ENCODE data around the gene RHBDD1.

RHBDD1 gene

DNA sequence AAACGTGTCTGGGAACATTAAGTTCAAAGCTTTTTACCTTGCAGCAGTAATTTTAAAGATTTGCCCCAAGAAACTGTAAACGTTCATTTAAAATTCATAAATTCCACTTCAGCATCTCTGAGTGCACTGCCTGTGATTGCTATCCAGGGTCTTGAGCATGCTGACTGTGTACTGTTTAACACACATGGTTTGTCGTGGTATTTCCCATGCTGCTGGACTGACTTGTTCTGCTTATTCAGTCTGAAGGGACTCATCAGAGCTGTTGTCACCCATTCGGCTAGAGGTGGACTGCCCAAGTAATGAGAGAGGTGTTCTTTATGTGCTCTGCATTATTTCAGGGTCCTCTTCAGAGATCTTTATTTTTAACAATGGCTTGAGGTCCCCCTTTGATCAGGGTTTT lies 53.1 kb downstream of the RHBDD1 start:
- DNase-seq = no peak

DNA sequence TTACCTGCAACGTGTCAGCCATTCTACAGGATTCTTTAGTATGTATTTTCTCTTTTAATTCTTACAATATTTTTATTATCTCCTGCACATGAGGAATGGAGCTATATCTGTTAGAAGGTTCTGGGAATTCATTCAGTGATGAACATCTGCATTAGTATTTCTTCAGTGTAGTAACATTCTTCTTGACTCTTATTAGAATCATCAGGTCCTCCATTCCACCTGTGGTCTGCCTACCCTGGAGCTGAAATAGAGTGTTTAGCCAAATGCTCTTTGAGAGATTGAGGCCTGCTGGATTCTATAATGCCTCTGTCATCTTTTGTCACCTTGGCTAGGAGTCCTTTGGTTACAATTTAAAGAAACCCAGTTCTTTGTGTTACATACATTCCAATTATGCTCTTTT lies 54.4 kb downstream of the RHBDD1 start:
- no peak for DNase-seq

- DNase-seq = no peak
Measured at GRCh38 chr2:226891780-226892590, 56.1 kb downstream of the RHBDD1 start.

DNA sequence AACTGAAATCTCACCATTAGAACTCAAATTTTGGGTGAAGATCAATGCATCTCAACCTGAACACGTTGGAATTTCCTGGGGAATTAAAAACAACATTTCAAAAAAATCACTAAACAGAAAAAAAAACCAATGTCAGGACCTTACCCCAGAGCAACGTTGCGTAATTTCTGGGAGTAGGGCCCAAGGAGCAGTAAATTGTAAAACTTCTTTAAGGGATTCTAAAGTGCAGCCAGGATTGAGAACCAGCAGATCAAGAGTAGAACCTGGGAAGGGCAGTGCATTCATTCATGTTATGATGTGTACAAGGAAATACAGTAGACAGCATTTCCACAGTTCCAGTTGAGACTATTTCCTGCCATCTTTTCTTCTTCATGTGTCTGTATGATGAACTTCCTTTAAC lies 56.9 kb downstream of the RHBDD1 start:
- no peak for DNase-seq

DNA sequence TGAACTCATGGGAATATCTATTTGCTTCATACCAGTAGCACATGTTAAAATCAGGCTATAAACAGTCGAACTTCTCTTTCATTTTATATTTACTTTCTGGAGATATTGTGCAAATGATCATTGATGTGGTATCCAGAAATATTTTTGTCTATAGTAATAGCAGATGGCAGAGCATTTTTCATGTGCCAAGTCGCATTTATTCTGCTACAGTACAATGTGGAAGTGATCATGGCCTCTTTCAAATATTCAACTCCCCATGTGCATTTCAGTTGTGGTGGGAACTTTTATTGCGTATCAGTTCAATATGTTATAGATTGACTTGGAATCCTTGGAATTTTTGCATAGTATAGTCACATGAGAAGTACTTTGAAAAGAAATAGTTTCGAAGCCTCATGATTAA lies 57.4 kb downstream of the RHBDD1 start:
- no peak for DNase-seq

- no peak for DNase-seq
Measured at GRCh38 chr2:226894752-226895151, 58.9 kb downstream of the RHBDD1 start.

DNA sequence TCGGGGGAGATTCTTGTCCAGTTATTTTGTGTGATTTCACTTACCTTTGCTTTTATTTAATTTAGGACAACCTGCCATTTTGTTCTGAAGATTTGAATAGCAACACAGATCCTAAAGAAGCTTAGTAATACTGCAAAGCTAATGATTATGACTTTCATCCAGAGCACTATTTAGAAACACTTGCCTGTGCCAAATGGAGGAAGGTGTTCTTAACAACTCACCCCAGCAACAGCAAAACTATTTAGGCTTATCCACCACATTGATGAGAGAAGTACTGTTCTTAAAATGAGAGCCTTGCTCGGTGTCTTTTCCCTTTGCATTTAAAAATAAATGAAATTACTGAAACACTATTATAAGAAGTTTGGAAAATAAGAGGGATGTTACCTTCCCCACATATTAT lies 59.7 kb downstream of the RHBDD1 start:
- no peak for DNase-seq

DNA sequence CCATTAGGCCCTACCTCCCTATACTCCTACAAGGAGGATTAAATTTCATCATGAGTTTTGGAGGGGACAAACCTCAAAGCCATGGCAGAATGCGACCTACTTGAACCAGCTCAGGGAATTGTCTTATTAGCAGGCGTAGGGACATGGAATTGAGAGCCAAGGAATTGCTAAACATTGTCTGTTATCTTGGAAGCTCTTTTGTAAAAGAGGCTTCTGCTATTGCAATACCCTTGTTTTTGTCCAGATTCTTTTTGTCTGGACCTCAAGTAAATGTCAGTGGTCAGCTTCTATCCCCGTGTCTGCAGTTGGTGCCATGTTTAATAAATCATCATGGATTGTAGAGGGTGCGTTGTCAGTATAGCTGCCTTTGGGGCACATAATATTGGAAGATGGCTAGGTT lies 62.3 kb downstream of the RHBDD1 start:
- DNase-seq = no peak

DNA sequence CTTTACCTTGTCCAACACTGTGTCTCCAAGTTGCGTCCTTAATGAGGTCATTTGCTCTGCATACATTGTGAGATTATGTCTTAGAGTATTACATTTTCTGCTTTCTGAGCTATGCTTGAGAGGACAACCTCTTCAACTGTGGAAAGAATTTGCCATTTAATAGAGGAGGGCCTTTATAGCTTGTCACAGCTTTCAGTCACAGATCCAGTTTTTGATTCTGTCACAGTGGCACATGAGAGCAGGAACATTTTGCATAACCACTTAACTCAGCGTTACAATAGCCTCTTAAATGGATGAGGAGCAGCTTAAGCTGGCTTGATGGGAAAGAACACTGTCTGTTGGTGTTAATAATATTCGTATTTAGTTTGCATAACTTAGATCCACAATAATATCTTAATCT lies 63.0 kb downstream of the RHBDD1 start:
- no peak for DNase-seq

DNA sequence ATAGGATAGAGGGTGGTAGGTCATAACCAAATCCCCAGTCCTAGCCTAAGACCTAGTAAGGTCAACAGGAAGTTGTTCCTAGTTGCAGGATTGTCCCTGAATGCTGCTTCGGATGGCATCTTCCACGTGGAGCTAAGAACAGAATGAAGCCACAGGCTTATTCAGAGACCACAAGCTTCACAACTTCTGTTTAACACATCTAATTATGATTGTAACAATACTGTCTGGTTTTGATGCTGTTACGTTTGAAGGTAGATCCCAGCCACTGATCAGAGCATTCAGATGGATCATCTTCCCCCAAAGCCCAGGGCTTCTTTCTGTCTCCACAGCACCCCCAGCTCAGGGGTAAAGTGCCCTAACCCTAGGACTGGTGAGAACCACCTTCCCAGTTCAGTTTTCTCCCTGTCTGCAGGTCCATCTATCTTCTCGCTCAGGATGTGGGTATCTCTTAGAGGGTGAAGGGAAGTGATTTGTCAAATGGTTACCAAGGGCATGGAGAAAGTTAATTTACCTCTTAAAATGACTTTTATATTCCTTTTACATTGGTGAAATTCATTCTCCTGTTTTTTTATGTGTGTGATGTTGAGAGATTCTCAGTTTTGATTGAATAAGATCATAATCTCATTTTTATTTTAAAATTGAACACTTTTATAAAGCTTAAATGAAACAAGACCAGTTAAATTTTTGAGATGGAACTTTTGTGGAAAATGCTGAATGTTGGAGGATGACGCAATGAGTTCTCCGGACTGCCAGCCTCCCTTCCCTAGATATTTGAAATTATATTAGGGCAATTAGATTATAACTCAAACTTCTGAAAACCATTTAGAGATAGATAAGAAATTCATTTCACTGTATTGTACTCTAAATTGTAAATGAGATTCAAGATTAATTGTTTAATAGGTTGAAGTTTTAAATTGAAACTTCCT lies 66.5 kb downstream of the RHBDD1 start:
- DNase-seq = no peak

DNA sequence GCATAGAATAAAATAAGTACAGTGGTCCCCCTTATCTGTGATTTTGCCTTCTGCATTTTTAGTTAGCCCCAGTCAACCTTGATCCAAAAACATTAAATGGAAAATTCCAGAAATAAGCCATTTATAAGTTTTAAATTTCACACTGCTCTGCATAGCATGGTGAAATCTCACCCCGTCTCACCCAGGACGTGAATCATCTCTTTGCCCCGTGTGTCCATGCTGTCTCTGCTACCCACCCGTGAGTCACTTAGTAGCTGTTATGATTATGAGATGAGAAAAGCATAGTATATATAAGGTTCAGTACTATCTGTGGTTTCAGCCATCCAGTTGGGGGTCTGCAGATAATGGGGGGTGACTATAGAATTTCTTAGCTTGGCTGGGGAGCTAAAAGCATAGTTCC lies 67.3 kb downstream of the RHBDD1 start:
- DNase-seq = no peak

DNA sequence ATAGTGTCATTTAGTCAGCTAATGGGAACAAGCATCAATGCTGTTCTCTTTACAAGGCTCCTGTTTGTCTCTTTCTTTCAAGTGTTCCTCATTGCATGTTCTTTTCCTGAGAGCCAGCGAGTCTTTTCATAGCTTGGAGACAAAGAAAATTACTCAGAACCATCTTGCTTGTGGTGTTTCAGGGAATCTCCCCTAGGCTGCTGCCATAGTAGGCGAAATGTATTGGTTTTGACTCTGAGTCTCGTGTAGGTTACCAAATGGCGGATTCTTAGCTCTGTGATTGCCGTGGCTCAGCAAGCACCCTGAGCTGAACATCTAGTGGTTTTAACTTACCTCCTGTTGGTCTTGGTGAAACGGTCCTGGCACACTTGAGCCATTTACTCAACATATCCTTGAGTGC lies 68.7 kb downstream of the RHBDD1 start:
- no peak for DNase-seq

- DNase-seq = no peak
Measured at GRCh38 chr2:226905718-226906117, 69.9 kb downstream of the RHBDD1 start.

GRCh38 chr2:226906163-226906693 lies 70.4 kb downstream of the RHBDD1 start:
- DNase-seq = no peak

DNA sequence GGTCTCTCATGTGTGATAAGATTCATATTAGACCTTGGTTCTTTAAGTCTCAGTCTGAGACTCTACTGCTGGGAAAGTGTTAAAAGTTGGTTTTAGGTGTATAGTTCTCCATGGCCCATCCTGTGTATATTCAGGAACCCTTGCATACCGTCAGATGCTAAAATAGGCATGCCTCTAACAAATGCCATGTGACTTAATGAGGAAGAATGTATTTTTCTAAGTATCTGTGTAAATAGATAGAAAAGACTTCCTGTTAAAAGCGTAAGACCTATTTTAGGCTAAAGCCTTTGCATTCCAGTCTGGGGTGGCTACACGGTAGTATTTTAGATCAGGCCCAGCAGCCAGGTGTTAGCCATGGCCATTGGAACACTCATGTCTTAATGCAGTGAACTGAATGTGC lies 73.3 kb downstream of the RHBDD1 start:
- no peak for DNase-seq

DNA sequence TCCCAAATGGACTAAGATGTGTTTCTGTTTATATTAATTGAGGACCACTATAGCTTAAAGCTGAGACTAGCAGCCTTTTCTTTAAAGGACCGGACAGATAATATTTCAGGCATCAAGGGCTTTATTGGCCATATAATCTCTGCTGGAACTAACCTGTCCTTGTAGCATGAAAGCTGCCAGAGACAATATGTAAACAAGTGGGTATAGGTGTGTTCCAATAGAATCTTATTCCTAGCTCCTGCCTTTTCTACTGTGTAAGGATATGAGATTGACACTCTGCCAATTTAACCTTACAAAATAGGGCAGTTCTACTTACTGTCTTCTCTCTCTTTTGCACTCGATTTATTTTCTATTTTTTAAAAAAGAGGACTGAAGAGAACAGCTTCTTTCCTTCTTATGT lies 74.0 kb downstream of the RHBDD1 start:
- DNase-seq = no peak

- no peak for DNase-seq
Measured at GRCh38 chr2:226910384-226910783, 74.5 kb downstream of the RHBDD1 start.

GRCh38 chr2:226911932-226912331 lies 76.1 kb downstream of the RHBDD1 start:
- no peak for DNase-seq

DNA sequence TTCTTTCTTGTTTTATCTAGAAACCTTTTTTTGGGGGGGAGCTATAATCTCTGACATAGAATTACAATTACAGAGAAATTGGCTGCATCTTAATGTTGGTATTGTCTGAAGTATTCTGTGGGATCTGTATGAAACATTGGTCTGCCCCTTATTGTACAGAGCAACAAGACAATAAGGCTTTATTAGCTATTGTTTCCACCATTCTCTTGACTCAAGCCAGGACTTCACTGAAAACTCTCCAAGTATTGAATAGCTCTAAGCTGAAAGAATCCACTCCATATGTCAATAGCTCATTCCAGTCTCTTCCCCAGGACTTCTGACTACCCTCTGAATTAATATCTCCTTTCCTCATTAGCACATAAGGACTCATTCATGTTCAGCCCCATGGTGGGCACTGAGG lies 77.8 kb downstream of the RHBDD1 start:
- DNase-seq = no peak

GRCh38 chr2:226915846-226916360 lies 80.0 kb downstream of the RHBDD1 start:
- no peak for DNase-seq

DNA sequence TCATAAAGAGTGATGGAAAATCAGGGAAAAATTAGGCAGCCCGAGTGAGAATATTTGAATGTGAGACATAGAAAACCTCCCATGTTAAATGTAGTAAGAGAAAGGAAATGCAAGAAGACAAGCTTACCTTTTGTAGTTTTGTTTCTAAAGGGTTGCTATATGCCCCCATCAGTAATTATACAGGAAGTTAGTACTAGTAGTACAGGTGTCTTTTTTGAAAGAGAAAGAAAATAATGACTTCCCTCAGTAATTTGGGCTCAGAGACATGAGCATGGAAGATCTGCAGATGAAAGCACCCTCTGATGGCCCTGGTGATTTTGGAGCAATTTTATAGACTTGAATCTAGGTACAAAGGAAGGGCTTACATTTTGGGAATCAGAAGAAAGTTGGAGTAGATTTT lies 80.8 kb downstream of the RHBDD1 start:
- DNase-seq = no peak

DNA sequence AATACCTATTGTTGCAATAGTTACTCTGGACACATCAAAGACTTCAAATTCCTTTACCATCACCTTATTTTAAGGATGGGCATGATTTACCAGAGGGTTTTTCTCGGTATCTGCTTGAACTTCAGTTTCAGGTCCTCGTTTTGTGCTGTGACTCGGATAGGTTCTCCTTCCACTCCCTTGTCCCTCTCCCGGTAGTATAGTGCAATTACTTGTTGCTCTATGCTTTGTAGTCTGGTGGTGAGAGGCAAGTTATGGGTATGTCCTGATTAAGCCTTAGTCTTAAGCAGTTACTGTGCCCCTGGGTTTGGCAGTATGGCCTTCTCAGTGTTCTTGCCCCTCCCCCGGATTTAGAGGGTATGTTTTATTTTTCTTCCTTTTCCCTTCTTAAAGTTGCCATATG lies 96.6 kb downstream of the RHBDD1 start:
- DNase-seq = no peak

- DNase-seq = no peak
Measured at GRCh38 chr2:226934546-226935201, 98.8 kb downstream of the RHBDD1 start.
